Measurements from ENCODE around the gene ZBTB4.
"Not testable (repeated sequence)": the region's sequence is repeated elsewhere in the genome, so short reads cannot be mapped to it uniquely, and the experiment has no call there.

ZBTB4 gene

DNA sequence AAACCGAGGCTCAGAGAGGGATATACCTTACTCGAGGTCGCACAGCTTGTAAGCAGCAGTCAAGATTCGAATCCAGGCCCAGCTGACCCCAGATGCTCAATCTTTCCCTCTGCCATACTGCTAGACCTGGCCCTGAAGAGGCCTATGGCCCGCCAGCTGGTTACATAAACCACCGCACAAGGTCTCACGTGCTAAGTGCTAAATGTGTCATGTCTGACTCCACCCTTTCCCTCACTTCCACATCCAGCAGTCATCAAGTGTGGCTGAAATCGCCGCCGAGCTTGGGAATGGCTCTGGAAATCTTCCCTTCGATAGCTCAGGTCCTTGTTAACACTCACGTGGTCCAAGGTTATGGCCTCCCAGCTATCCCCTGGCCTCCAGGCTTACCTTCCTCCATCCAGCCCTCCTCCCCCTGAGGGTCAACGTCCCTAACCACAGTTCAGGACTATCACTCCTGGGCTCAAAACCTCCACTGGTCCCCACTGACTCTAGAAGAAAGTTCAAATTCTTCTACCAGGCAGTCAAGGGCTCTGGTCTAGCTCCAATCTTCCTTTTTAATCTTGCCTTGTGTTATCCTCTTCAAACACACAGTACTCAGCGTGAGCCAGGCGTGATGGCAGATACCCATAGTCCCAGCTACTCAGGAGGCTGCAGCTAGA lies 3.5 kb downstream of the ZBTB4 start:
- H4K20me1 ChIP-seq (ENCODE audit: insufficient read depth, low read length, poor library complexity, severe bottlenecking) = peaks cover 24% of the 10 kb centered on the region
- H2AFZ ChIP-seq (ENCODE audit: low read length) = no peak overlapping the region
- H3K4me2 ChIP-seq (ENCODE audit: low read depth, low read length, poor library complexity, severe bottlenecking) = peak overlapping the region; percentile 83
- no peaks in the 10 kb centered on the region for H3K9me3 ChIP-seq (ENCODE audit: insufficient read depth, low read depth, low read length)
- TF ChIP-seq, protein P1, sequence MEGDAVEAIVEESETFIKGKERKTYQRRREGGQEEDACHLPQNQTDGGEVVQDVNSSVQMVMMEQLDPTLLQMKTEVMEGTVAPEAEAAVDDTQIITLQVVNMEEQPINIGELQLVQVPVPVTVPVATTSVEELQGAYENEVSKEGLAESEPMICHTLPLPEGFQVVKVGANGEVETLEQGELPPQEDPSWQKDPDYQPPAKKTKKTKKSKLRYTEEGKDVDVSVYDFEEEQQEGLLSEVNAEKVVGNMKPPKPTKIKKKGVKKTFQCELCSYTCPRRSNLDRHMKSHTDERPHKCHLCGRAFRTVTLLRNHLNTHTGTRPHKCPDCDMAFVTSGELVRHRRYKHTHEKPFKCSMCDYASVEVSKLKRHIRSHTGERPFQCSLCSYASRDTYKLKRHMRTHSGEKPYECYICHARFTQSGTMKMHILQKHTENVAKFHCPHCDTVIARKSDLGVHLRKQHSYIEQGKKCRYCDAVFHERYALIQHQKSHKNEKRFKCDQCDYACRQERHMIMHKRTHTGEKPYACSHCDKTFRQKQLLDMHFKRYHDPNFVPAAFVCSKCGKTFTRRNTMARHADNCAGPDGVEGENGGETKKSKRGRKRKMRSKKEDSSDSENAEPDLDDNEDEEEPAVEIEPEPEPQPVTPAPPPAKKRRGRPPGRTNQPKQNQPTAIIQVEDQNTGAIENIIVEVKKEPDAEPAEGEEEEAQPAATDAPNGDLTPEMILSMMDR (conservative IDR thresholded peaks at IDR 0.05; ENCODE audit: low read length) = no peak
- no peak for TF ChIP-seq EZH2phosphoT487 (IDR thresholded peaks at IDR 0.05; ENCODE audit: borderline replicate concordance)
- no peaks in the 10 kb centered on the region for H3K36me3 ChIP-seq (ENCODE audit: insufficient read depth, low read length)
- H3K79me2 ChIP-seq (ENCODE audit: insufficient read depth, low read length) = peaks cover 86% of the 10 kb centered on the region
- peak overlapping the region; percentile 82 for H3K4me3 ChIP-seq (ENCODE audit: low read length, poor library complexity, severe bottlenecking)
- H3F3A ChIP-seq (ENCODE audit: low read depth) = no peaks in the 10 kb centered on the region
- H3K27me3 ChIP-seq (ENCODE audit: insufficient read depth, low read length, poor library complexity, severe bottlenecking) = no peaks in the 10 kb centered on the region
- H3K9ac ChIP-seq (ENCODE audit: low read depth, low read length, poor library complexity, severe bottlenecking) = peak overlapping the region; percentile 21
- H3K4me1 ChIP-seq (ENCODE audit: insufficient read depth, low read length, poor library complexity, severe bottlenecking) = peaks cover 45% of the 10 kb centered on the region
- no peaks in the 10 kb centered on the region for H3K9me2 ChIP-seq (replicated peaks; ENCODE audit: low read depth, low read length)

DNA sequence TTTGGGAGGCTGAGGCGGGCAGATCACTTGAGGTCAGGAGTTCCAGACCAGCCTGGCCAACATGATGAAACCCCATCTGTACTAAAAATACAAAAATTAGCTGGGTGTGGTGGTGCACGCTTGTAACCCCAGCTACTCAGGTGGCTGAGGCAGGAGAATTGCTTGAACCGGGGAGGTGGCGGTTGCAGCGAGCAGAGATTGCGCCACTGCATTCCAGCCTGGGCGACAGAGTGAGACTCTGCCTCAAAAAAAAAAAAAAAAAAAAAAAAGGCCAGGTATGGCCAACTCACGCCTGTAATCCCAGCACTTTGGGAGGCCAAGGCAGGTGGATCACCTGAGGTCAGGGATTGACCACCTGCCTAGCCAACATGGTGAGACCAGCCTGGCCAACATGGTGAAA lies 4.7 kb downstream of the ZBTB4 start:
- not testable (repeated sequence) for H3F3A ChIP-seq (ENCODE audit: low read depth); H3K36me3 ChIP-seq (ENCODE audit: insufficient read depth, low read length); H3K9ac ChIP-seq (ENCODE audit: low read depth, low read length, poor library complexity, severe bottlenecking); H3K27me3 ChIP-seq (ENCODE audit: insufficient read depth, low read length, poor library complexity, severe bottlenecking); H3K9me3 ChIP-seq (ENCODE audit: insufficient read depth, low read depth, low read length); H3K9me2 ChIP-seq (replicated peaks; ENCODE audit: low read depth, low read length); H2AFZ ChIP-seq (ENCODE audit: low read length); H3K4me3 ChIP-seq (ENCODE audit: low read length, poor library complexity, severe bottlenecking); H3K4me2 ChIP-seq (ENCODE audit: low read depth, low read length, poor library complexity, severe bottlenecking)
- peaks cover 81% of the 10 kb centered on the region for H3K79me2 ChIP-seq (ENCODE audit: insufficient read depth, low read length)
- H3K4me1 ChIP-seq (ENCODE audit: insufficient read depth, low read length, poor library complexity, severe bottlenecking) = peaks cover 39% of the 10 kb centered on the region
- peaks cover 24% of the 10 kb centered on the region for H4K20me1 ChIP-seq (ENCODE audit: insufficient read depth, low read length, poor library complexity, severe bottlenecking)

DNA sequence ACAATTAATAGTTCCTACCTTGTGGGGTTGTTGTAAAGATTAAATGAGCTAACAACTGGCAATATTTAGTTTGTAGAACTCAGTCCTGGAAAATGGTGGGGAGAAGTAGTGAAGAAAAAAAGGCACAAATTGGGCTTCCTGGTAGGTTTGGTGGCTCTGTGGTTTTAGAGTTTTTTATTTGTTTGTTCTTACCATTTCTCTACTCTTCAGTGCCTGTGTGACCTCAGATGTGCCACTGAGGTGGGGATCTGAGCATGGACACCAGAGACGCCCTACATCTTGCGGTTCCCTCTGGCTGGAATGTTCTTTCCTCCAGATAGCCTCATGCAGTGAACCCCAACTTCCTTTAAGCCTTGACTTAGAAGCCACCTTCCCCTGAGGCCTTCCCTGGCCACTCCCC lies 7.7 kb downstream of the ZBTB4 start:
- peaks cover 55% of the 10 kb centered on the region for H3K79me2 ChIP-seq (ENCODE audit: insufficient read depth, low read length)
- no peaks in the 10 kb centered on the region for H3K9me2 ChIP-seq (replicated peaks; ENCODE audit: low read depth, low read length)
- H3K27me3 ChIP-seq (ENCODE audit: insufficient read depth, low read length, poor library complexity, severe bottlenecking) = no peaks in the 10 kb centered on the region
- H3K4me1 ChIP-seq (ENCODE audit: insufficient read depth, low read length, poor library complexity, severe bottlenecking) = peaks cover 27% of the 10 kb centered on the region
- no peak overlapping the region for H3K4me3 ChIP-seq (ENCODE audit: low read length, poor library complexity, severe bottlenecking)
- peaks cover 9% of the 10 kb centered on the region for H4K20me1 ChIP-seq (ENCODE audit: insufficient read depth, low read length, poor library complexity, severe bottlenecking)
- no peaks in the 10 kb centered on the region for H3K36me3 ChIP-seq (ENCODE audit: insufficient read depth, low read length)
- peak overlapping the region; percentile 8 for H3K9ac ChIP-seq (ENCODE audit: low read depth, low read length, poor library complexity, severe bottlenecking)
- TF ChIP-seq, protein P1 (conservative IDR thresholded peaks at IDR 0.05; ENCODE audit: low read length) = no peak
- TF ChIP-seq EZH2phosphoT487 (IDR thresholded peaks at IDR 0.05; ENCODE audit: borderline replicate concordance) = no peak
- H3K9me3 ChIP-seq (ENCODE audit: insufficient read depth, low read depth, low read length) = no peaks in the 10 kb centered on the region
- H2AFZ ChIP-seq (ENCODE audit: low read length) = no peak overlapping the region
- peak overlapping the region; percentile 39 for H3K4me2 ChIP-seq (ENCODE audit: low read depth, low read length, poor library complexity, severe bottlenecking)
- no peaks in the 10 kb centered on the region for H3F3A ChIP-seq (ENCODE audit: low read depth)

DNA sequence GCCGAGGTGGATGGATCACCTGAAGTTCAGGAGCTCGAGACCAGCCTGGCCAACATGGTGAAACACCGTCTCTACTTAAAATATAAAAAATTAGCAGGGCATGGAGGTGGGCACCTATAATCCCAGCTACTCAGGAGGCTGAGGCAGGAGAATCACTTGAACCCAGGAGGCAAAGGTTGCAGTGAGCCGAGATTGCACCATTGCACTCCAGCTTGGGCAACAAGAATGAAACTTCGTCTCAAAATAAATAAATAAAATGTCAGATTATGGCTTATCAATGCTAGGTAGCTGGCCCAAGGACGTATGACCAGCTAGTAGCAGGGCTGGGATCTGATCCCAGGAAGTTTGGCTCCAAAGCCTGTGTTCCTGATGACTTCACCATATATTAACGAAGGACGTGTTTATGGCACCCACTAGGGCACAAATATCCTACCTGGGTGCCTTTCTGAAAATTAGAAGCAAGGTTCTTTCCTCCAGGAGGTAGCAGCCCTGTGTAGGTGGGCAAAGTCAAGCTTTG lies 8.9 kb downstream of the ZBTB4 start:
- H3K36me3 ChIP-seq (ENCODE audit: insufficient read depth, low read length); H2AFZ ChIP-seq (ENCODE audit: low read length); H3K9me2 ChIP-seq (replicated peaks; ENCODE audit: low read depth, low read length); H3K27me3 ChIP-seq (ENCODE audit: insufficient read depth, low read length, poor library complexity, severe bottlenecking); H4K20me1 ChIP-seq (ENCODE audit: insufficient read depth, low read length, poor library complexity, severe bottlenecking); H3K4me2 ChIP-seq (ENCODE audit: low read depth, low read length, poor library complexity, severe bottlenecking); H3K9me3 ChIP-seq (ENCODE audit: insufficient read depth, low read depth, low read length); H3K4me3 ChIP-seq (ENCODE audit: low read length, poor library complexity, severe bottlenecking); H3F3A ChIP-seq (ENCODE audit: low read depth); H3K9ac ChIP-seq (ENCODE audit: low read depth, low read length, poor library complexity, severe bottlenecking): not testable (repeated sequence)
- peaks cover 43% of the 10 kb centered on the region for H3K79me2 ChIP-seq (ENCODE audit: insufficient read depth, low read length)
- H3K4me1 ChIP-seq (ENCODE audit: insufficient read depth, low read length, poor library complexity, severe bottlenecking) = peaks cover 16% of the 10 kb centered on the region

DNA sequence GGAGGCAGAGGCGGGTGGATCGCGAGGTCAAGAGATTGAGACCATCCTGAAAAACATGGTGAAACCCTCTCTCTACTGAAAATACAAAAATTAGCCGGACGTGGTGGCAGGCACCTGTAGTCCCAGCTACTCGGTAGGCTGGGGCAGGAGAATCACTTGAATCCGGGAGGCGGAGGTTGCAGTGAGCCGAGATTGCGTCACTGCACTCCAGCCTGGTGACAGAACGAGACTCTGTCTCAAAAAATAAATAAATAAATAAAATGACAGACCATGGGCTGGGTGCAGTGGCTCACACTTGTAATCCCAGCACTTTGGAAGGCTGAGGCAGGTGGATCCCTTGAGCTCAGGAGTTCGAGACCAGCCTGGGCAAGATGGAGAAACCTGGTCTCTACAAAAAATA lies 9.6 kb downstream of the ZBTB4 start:
- not testable (repeated sequence) for H3K27me3 ChIP-seq (ENCODE audit: insufficient read depth, low read length, poor library complexity, severe bottlenecking); H3K9ac ChIP-seq (ENCODE audit: low read depth, low read length, poor library complexity, severe bottlenecking); H3F3A ChIP-seq (ENCODE audit: low read depth); H3K9me2 ChIP-seq (replicated peaks; ENCODE audit: low read depth, low read length); H4K20me1 ChIP-seq (ENCODE audit: insufficient read depth, low read length, poor library complexity, severe bottlenecking); H3K9me3 ChIP-seq (ENCODE audit: insufficient read depth, low read depth, low read length); H3K36me3 ChIP-seq (ENCODE audit: insufficient read depth, low read length); H3K4me2 ChIP-seq (ENCODE audit: low read depth, low read length, poor library complexity, severe bottlenecking); H3K4me3 ChIP-seq (ENCODE audit: low read length, poor library complexity, severe bottlenecking); H2AFZ ChIP-seq (ENCODE audit: low read length)
- Histone ChIP-seq H3K79me2 (ENCODE audit: insufficient read depth, low read length) (peaks cover 37% of the 10 kb centered on the region), H3K4me1 (ENCODE audit: insufficient read depth, low read length, poor library complexity, severe bottlenecking) (peaks cover 16% of the 10 kb centered on the region)
